K562 (cell line): ENCODE measurements around the gene MBNL2. TPM values are rescaled to one million over a fixed set of nuclear protein-coding genes. Genes with fewer than 3 reads are reported as not detected.
A peak's percentile ranks its signal among the peaks of the same experiment; 100 is the strongest.

Source experiments
- ASH1L ChIP-seq: fragments of 450-650 bp; IDR thresholded peaks from 2 replicates; pipeline ENCODE4 v1.6.1; 2018; ENCODE audit warnings: borderline replicate concordance, mild to moderate bottlenecking, low read depth; ENCODE audit not compliant: partially characterized antibody
- CBX1 ChIP-seq: sonication (generic); IDR thresholded peaks from 2 replicates; pipeline ENCODE4 v1.6.1; 2016; ENCODE audit warnings: antibody characterized with exemption, low read depth, mild to moderate bottlenecking
- ETV5 ChIP-seq: sonication (generic); formaldehyde crosslinking; IDR thresholded peaks from 2 replicates; pipeline ENCODE4 v1.4.0; 2020; ENCODE audit warnings: low read depth, mild to moderate bottlenecking, missing genetic modification reagents
- FOXA1 ChIP-seq: fragments of 450-650 bp; IDR thresholded peaks from 2 replicates; pipeline ENCODE4 v1.6.1; 2016; ENCODE audit warnings: mild to moderate bottlenecking, borderline replicate concordance
- HCFC1 ChIP-seq: IDR thresholded peaks from 2 replicates; pipeline ENCODE4 v1.6.1; 2012; ENCODE audit warnings: low read depth, low read length, improper control_type of control experiment
- HES1 ChIP-seq: fragments of 450-650 bp; IDR thresholded peaks from 2 replicates; pipeline ENCODE4 v1.6.1; 2016; ENCODE audit warnings: low read depth, mild to moderate bottlenecking, moderate library complexity
- KDM1A ChIP-seq, 2 experiments: fragments of 450-650 bp; IDR thresholded peaks; 2 replicates each; pipeline ENCODE4 v1.6.1; 2016; ENCODE audit warnings: mild to moderate bottlenecking in 2 of 2
- MAZ ChIP-seq, 2 experiments: fragments of 450-650 bp in 1 of 2; sonication (generic) in 1 of 2; formaldehyde crosslinking; IDR thresholded peaks in 1 of 2; conservative IDR thresholded peaks in 1 of 2; 2 replicates each; pipeline versions ENCODE4 v1.4.0 to v1.5.0; 2020; ENCODE audit warnings: mild to moderate bottlenecking in 1 of 2, missing genetic modification reagents in 1 of 2
- MBD2 ChIP-seq: sonication (generic); IDR thresholded peaks from 2 replicates; pipeline ENCODE4 v1.6.1; 2016; ENCODE audit warnings: low read depth, borderline replicate concordance
- NCOA6 ChIP-seq: fragments of 450-650 bp; IDR thresholded peaks from 2 replicates; pipeline ENCODE4 v1.6.1; 2017; ENCODE audit warnings: mild to moderate bottlenecking
- NFIX ChIP-seq: fragments of 250-450 bp; sonication (Bioruptor Pico); IDR thresholded peaks from 2 replicates; pipeline ENCODE4 v1.4.0; 2020; ENCODE audit warnings: low read depth, mild to moderate bottlenecking, moderate library complexity
- PHF21A ChIP-seq: fragments of 450-650 bp; IDR thresholded peaks from 2 replicates; pipeline ENCODE4 v1.6.1; 2017; ENCODE audit warnings: low read depth, borderline replicate concordance
- SP2 ChIP-seq: IDR thresholded peaks from 2 replicates; pipeline ENCODE4 v1.6.1; 2011; ENCODE audit warnings: mild to moderate bottlenecking, low read depth, low read length, moderate library complexity; ENCODE audit not compliant: poor library complexity, severe bottlenecking; ENCODE audit errors: extremely low read depth
- TAF1 ChIP-seq: IDR thresholded peaks from 2 replicates; pipeline ENCODE4 v1.6.1; 2011; ENCODE audit warnings: mild to moderate bottlenecking, low read length, moderate library complexity; ENCODE audit not compliant: insufficient read depth, control insufficient read depth, severe bottlenecking; ENCODE audit errors: extremely low read depth
- TAL1 ChIP-seq: fragments of 450-650 bp; IDR thresholded peaks from 2 replicates; pipeline ENCODE4 v1.6.1; 2016; ENCODE audit warnings: mild to moderate bottlenecking
- VEZF1 ChIP-seq: fragments of 200-800 bp; sonication (Bioruptor generic); IDR thresholded peaks from 2 replicates; pipeline ENCODE4 v1.6.1; 2017; ENCODE audit warnings: missing genetic modification characterization, missing compliant biosample characterization
- XRCC4 ChIP-seq: IDR thresholded peaks from one replicate; pipeline ENCODE4 v1.6.1; 2011; ENCODE audit not compliant: insufficient read depth, insufficient read length; ENCODE audit errors: extremely low read depth
- ZNF197 ChIP-seq: fragments of 200-800 bp; sonication (Bioruptor generic); IDR thresholded peaks from 2 replicates; pipeline ENCODE4 v1.6.1; 2016; ENCODE audit warnings: low read depth, missing genetic modification characterization, missing compliant biosample characterization
- ZNF324 ChIP-seq: fragments of 250-450 bp; sonication (Bioruptor Pico); IDR thresholded peaks from 2 replicates; pipeline ENCODE4 v1.4.0; 2020; ENCODE audit warnings: mild to moderate bottlenecking
- polyA plus RNA-seq, 8 experiments: library from polyadenylated mRNA; depleted of rRNA in 4 of 8; stranded (reverse) in 5 of 8; unstranded in 3 of 8; fragments of >200 nt; fragmentation: Nextera tagmentation in 2 of 8; fragmentation: Illumina TruSeq in 1 of 8; extraction: Ambion mirVana in 2 of 8; extraction: Trizol in 1 of 8; gene quantifications; 2 replicates each; pipeline versions ENCODE4 v1.2.1 to v1.2.3, GENCODE V29; 2011 to 2014; ENCODE audit warnings: inconsistent platforms in 1 of 8, missing spikeins in 1 of 8
- total RNA-seq, 7 experiments: library from RNA; depleted of rRNA in 6 of 7; stranded (reverse); fragments of >200 nt in 6 of 7; fragmentation: Illumina TruSeq in 2 of 7; extraction: Trizol in 2 of 7; gene quantifications; 2 replicates each; pipeline versions ENCODE4 v1.2.1 to v1.2.3, GENCODE V29; 2011 to 2021; ENCODE audit warnings: low replicate concordance in 1 of 7
- TF ChIP-seq, protein P1 (sequence below): fragments of 150-350 bp; conservative IDR thresholded peaks from 2 replicates; pipeline ENCODE4 v1.6.1; 2014; ENCODE audit warnings: low read length
- TF ChIP-seq, protein P2 (sequence below): IDR thresholded peaks from 2 replicates; pipeline ENCODE4 v1.6.1; 2012; ENCODE audit warnings: low read depth, low read length, improper control_type of control experiment, borderline replicate concordance

Gene MBNL2
- total and polyA plus RNA-seq, 9 of the 15 experiments (the other 6 are each of a cell fraction or from before 2014, with no cell fraction given): 7.0 to 24.8 (median 13.8) TPM

DNA sequence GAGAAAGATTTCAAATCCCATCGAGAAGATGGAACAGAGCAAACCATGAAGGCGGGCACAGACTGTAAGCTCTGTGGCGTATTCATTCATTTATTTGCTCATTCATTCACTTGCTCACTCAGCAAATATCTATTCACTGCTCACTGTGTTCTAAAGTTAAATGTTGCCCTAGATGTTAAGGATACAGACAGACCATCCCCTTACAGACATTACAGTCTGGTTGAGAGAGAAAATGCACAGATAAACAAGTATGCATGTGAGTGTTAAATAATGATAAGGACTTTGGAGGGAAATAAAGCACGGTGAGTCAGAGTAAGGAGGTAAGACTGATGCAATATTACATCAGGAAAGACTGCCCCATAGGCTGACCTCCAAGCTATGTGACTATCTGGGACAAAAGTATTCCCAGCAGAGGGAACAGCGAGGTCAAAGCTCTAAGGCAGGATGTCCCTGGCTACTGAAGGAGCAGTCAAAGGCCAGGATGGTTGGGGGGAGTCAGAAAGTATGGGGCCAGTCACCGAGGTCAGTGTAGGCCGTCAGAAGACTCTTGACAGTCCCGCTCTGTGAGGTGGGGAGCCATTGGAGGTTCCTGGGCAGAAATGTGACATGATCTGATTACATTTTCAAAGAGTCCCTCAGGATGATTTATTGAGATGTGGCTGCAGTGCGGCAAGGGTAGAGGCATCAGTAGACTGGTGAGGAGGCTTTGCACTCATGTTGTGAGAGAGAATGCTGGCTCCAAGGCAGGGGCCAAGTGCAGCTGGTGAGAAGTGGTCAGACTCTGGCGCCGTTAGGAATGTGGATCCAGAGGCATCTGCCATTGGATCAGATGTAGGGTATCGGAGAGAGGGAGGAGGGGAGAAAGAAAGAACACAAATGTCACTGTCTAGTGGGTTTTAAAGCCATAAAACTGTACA is 37.9 kb downstream of the MBNL2 start (continued):
- TF ChIP-seq, protein P1, sequence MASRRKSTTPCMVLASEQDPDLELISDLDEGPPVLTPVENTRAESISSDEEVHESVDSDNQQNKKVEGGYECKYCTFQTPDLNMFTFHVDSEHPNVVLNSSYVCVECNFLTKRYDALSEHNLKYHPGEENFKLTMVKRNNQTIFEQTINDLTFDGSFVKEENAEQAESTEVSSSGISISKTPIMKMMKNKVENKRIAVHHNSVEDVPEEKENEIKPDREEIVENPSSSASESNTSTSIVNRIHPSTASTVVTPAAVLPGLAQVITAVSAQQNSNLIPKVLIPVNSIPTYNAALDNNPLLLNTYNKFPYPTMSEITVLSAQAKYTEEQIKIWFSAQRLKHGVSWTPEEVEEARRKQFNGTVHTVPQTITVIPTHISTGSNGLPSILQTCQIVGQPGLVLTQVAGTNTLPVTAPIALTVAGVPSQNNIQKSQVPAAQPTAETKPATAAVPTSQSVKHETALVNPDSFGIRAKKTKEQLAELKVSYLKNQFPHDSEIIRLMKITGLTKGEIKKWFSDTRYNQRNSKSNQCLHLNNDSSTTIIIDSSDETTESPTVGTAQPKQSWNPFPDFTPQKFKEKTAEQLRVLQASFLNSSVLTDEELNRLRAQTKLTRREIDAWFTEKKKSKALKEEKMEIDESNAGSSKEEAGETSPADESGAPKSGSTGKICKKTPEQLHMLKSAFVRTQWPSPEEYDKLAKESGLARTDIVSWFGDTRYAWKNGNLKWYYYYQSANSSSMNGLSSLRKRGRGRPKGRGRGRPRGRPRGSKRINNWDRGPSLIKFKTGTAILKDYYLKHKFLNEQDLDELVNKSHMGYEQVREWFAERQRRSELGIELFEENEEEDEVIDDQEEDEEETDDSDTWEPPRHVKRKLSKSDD: no peak
- peak; percentile 48; the same call in 1 of the 2 replicates for TF ChIP-seq HES1
- TF ChIP-seq PHF21A: no peak; the same call in none of the 2 replicates
- peak; percentile 39 to 44; a peak in 3 of 4 replicates for TF ChIP-seq MAZ (CRISPR knock-in tag; conservative IDR thresholded peaks at IDR 0.05 in 1 of 2, IDR thresholded peaks at IDR 0.05 in 1 of 2)
- TF ChIP-seq SP2: no peak
- TF ChIP-seq ETV5 (CRISPR knock-in tag): no peak
- TF ChIP-seq FOXA1: no peak
- no peak for TF ChIP-seq TAF1
- peak; percentile 65 for TF ChIP-seq MBD2
- TF ChIP-seq XRCC4: no peak
- peak; percentile 90 to 91 for TF ChIP-seq KDM1A (IDR thresholded peaks at IDR 0.05)
- TF ChIP-seq NCOA6: peak; percentile 33; the same call in 1 of the 2 replicates
- no peak for TF ChIP-seq ASH1L
- TF ChIP-seq, protein P2, sequence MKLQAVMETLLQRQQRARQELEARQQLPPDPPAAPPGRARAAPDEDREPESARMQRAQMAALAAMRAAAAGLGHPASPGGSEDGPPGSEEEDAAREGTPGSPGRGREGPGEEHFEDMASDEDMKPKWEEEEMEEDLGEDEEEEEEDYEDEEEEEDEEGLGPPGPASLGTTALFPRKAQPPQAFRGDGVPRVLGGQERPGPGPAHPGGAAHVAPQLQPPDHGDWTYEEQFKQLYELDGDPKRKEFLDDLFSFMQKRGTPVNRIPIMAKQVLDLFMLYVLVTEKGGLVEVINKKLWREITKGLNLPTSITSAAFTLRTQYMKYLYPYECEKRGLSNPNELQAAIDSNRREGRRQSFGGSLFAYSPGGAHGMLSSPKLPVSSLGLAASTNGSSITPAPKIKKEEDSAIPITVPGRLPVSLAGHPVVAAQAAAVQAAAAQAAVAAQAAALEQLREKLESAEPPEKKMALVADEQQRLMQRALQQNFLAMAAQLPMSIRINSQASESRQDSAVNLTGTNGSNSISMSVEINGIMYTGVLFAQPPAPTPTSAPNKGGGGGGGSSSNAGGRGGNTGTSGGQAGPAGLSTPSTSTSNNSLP: peak; percentile 75
- TF ChIP-seq TAL1: peak; percentile 94
- peak; percentile 50 for TF ChIP-seq VEZF1 (CRISPR knock-in tag)
- no peak for TF ChIP-seq ZNF324 (CRISPR knock-in tag)
- no peak for TF ChIP-seq NFIX
- no peak; the same call in 1 of the 2 replicates for TF ChIP-seq HCFC1
- TF ChIP-seq ZNF197: peak; percentile 77; the same call in 1 of the 2 replicates
- TF ChIP-seq CBX1: no peak
